LNCaP clone FGC (cell line): ENCODE results near the gene PPP2R3B.

Experiments used
- DNase-seq: peaks from one replicate; pipeline ENCODE4 v3.0.0-alpha.2; 2011; ENCODE audit warnings: low read depth
- H3K4me3 ChIP-seq: 2 replicates; pipeline ENCODE4 v1.5.1; 2011; ENCODE audit warnings: mild to moderate bottlenecking, low read depth, low read length, control low read depth
- CTCF ChIP-seq: IDR thresholded peaks from 2 replicates; pipeline ENCODE4 v1.5.1; 2012; ENCODE audit warnings: mild to moderate bottlenecking; ENCODE audit not compliant: control insufficient read depth, insufficient read depth; ENCODE audit errors: extremely low read depth

Gene PPP2R3B

GRCh38 chrX:295136-295535 lies 91.6 kb downstream of the PPP2R3B start:
- no peak overlapping the region for H3K4me3 ChIP-seq
- TF ChIP-seq CTCF, result no peak
- DNase-seq, result no peak

- H3K4me3 ChIP-seq, result no peak overlapping the region
- no peak for TF ChIP-seq CTCF
- DNase-seq, result no peak
Measured at GRCh38 chrX:292900-293897, 93.5 kb downstream of the PPP2R3B start.

GRCh38 chrX:291411-291901 lies 95.3 kb downstream of the PPP2R3B start:
- DNase-seq, result no peak
- TF ChIP-seq CTCF, result no peak
- no peak overlapping the region for H3K4me3 ChIP-seq

GRCh38 chrX:290476-291166 lies 96.1 kb downstream of the PPP2R3B start:
- DNase-seq, result no peak
- H3K4me3 ChIP-seq, result no peak overlapping the region
- no peak for TF ChIP-seq CTCF

GRCh38 chrX:288561-288991 lies 98.1 kb downstream of the PPP2R3B start:
- DNase-seq, result no peak
- no peak overlapping the region for H3K4me3 ChIP-seq
- no peak for TF ChIP-seq CTCF

GRCh38 chrX:287670-288069 lies 99.0 kb downstream of the PPP2R3B start:
- no peak for TF ChIP-seq CTCF
- no peak for DNase-seq
- H3K4me3 ChIP-seq, result no peak overlapping the region
